HCT116 (cell line): ENCODE results near the gene LRRTM4. TPM values are rescaled to one million over a fixed set of nuclear protein-coding genes. Genes with fewer than 3 reads are reported as not detected.

Experiments used
- ATAC-seq: fragments of 200-7000 bp; cut with Tn5 transposase; 2 replicates; pipeline ENCODE4 v1.9.1; 2020; ENCODE audit warnings: mild to moderate bottlenecking, moderate library complexity
- BruUV-seq: library from RNA; stranded (reverse); fragments of 400-500 nt; replicated peaks from 2 replicates; lab custom pipeline; 2021; lab: Mats Ljungman, UMichigan
- CTCF ChIA-PET: fragments of 300-600 bp; sonication (Branson Sonifier 250); formaldehyde crosslinking; loops from one replicate; lab custom pipeline; 2021; ENCODE audit warnings: antibody characterized with exemption; lab: Charles Lee
- POLR2A ChIA-PET: fragments of 300-600, 350-600 bp; sonication (Branson Sonifier 250); formaldehyde crosslinking; loops from one replicate; lab custom pipeline; 2021; ENCODE audit warnings: antibody characterized with exemption; lab: Charles Lee
- RAD21 ChIA-PET, 2 experiments: fragments of 300-600 bp; sonication (Branson Sonifier 250); formaldehyde crosslinking; loops; one replicate each; lab custom pipeline; 2023; ENCODE audit warnings: low total read pairs in 2 of 2; ENCODE audit not compliant: uncharacterized antibody in 2 of 2, unreplicated experiment in 2 of 2, low non-redundant PET in 1 of 2; lab: Charles Lee
- DNase-seq: peaks from one replicate; pipeline ENCODE4 v3.0.0-alpha.2; 2010; ENCODE audit warnings: low read depth, low spot score
- H2AFZ ChIP-seq: fragments of 200-600 bp; shearing (Covaris generic), sonication (generic); 2 replicates; pipeline ENCODE4 v1.6.1; 2017; ENCODE audit warnings: low read depth, mixed run types, mixed read lengths, antibody characterized with exemption, low read length; ENCODE audit not compliant: poor library complexity, severe bottlenecking
- H3K27ac ChIP-seq: 2 replicates; pipeline ENCODE4 v1.5.1; 2012; ENCODE audit warnings: low read depth, low read length
- H3K27me3 ChIP-seq: fragments of 200-600 bp; sonication (generic); 2 replicates; pipeline ENCODE4 v1.6.1; 2016; ENCODE audit warnings: mixed run types, low read length, mixed read lengths; ENCODE audit not compliant: insufficient read depth
- H3K36me3 ChIP-seq, 2 experiments: fragments of 200-500 bp in 1 of 2; fragments of 200-600 bp in 1 of 2; sonication (Bioruptor generic) in 1 of 2; sonication (generic) in 1 of 2; 2 replicates each; pipeline versions ENCODE4 v1.5.1 to v1.6.1; 2014 to 2016; ENCODE audit warnings: low read length in 2 of 2, inconsistent platforms in 1 of 2, mixed read lengths in 1 of 2, mixed run types in 1 of 2; ENCODE audit not compliant: insufficient read depth in 2 of 2, control insufficient read depth in 1 of 2
- H3K4me1 ChIP-seq, 2 experiments: fragments of 200-600 bp in 1 of 2; sonication (generic) in 1 of 2; 2 replicates each; pipeline versions ENCODE4 v1.5.1 to v1.6.1; 2012 to 2017; ENCODE audit warnings: low read length in 2 of 2, inconsistent platforms in 1 of 2, mild to moderate bottlenecking in 1 of 2, mixed read lengths in 1 of 2, mixed run types in 1 of 2, moderate library complexity in 1 of 2; ENCODE audit not compliant: insufficient read depth in 2 of 2, control insufficient read depth in 1 of 2
- H3K4me2 ChIP-seq: fragments of 200-600 bp; sonication (generic); 2 replicates; pipeline ENCODE4 v1.6.1; 2017; ENCODE audit warnings: mixed run types, low read length, mixed read lengths
- H3K4me3 ChIP-seq, 2 experiments: fragments of 200-600 bp in 1 of 2; sonication (generic) in 1 of 2; replicated peaks in 1 of 2; 2 replicates each; pipeline ENCODE4 v1.5.1; 2011 to 2016; ENCODE audit warnings: low read length in 2 of 2, control low read depth in 1 of 2, low read depth in 1 of 2, mild to moderate bottlenecking in 1 of 2, mixed read lengths in 1 of 2, mixed run types in 1 of 2
- H3K79me2 ChIP-seq: fragments of 200-600 bp; sonication (generic); 2 replicates; pipeline ENCODE4 v1.6.1; 2017; ENCODE audit warnings: mild to moderate bottlenecking, mixed run types, low read length, moderate library complexity, mixed read lengths; ENCODE audit not compliant: insufficient read depth
- H3K9ac ChIP-seq: fragments of 200-600 bp; sonication (generic); 2 replicates; pipeline ENCODE4 v1.6.1; 2016; ENCODE audit warnings: low read length, mixed read lengths
- H3K9me2 ChIP-seq: fragments of 200-600 bp; sonication (generic), shearing (Covaris generic); 2 replicates; pipeline ENCODE4 v1.6.1; 2017; ENCODE audit warnings: mixed run types, mild to moderate bottlenecking, moderate library complexity; ENCODE audit not compliant: insufficient read depth
- H3K9me3 ChIP-seq, 2 experiments: fragments of 200-500 bp in 1 of 2; fragments of 200-600 bp in 1 of 2; sonication (Bioruptor generic) in 1 of 2; sonication (generic) in 1 of 2; 2 replicates each; pipeline ENCODE4 v1.6.1; 2014 to 2017; ENCODE audit warnings: low read length in 2 of 2, mixed read lengths in 2 of 2, inconsistent platforms in 1 of 2, low read depth in 1 of 2, mild to moderate bottlenecking in 1 of 2, mixed run types in 1 of 2, moderate library complexity in 1 of 2; ENCODE audit not compliant: control insufficient read depth in 1 of 2, insufficient read depth in 1 of 2
- H4K20me1 ChIP-seq: fragments of 200-600 bp; sonication (generic), shearing (Covaris generic); 2 replicates; pipeline ENCODE4 v1.6.1; 2017; ENCODE audit warnings: mixed run types, mild to moderate bottlenecking, moderate library complexity; ENCODE audit not compliant: insufficient read depth
- ATF3 ChIP-seq: IDR thresholded peaks from 2 replicates; pipeline ENCODE4 v1.6.1; 2012
- CBX3 ChIP-seq: IDR thresholded peaks from 2 replicates; pipeline ENCODE4 v1.6.1; 2012; ENCODE audit warnings: low read depth
- CTCF ChIP-seq, 3 experiments: fragments of 200-600 bp in 1 of 3; sonication (generic) in 1 of 3; IDR thresholded peaks in 2 of 3; conservative IDR thresholded peaks in 1 of 3; 2 replicates each; pipeline ENCODE4 v1.5.1; 2012 to 2017; ENCODE audit warnings: low read depth in 2 of 3, low read length in 2 of 3, antibody characterized with exemption in 1 of 3, borderline replicate concordance in 1 of 3, control low read depth in 1 of 3, mild to moderate bottlenecking in 1 of 3, mixed read lengths in 1 of 3, mixed run types in 1 of 3, moderate library complexity in 1 of 3; ENCODE audit not compliant: insufficient read depth in 1 of 3
- ELF1 ChIP-seq: IDR thresholded peaks from 2 replicates; pipeline ENCODE4 v1.6.1; 2012; ENCODE audit warnings: low read depth, borderline replicate concordance
- EZH2 ChIP-seq: fragments of 200-600 bp; sonication (generic); IDR thresholded peaks from 2 replicates; pipeline ENCODE4 v1.6.1; 2017; ENCODE audit warnings: antibody characterized with exemption, mixed run types
- EZH2phosphoT487 ChIP-seq: fragments of 200-600 bp; IDR thresholded peaks from 2 replicates; pipeline ENCODE4 v1.6.1; 2018; ENCODE audit warnings: antibody characterized with exemption, borderline replicate concordance
- FOSL1 ChIP-seq: IDR thresholded peaks from 2 replicates; pipeline ENCODE4 v1.6.1; 2012; ENCODE audit warnings: low read depth
- MAX ChIP-seq: IDR thresholded peaks from 2 replicates; pipeline ENCODE4 v1.6.1; 2012
- POLR2A ChIP-seq: IDR thresholded peaks from 2 replicates; pipeline ENCODE4 v1.7.0; 2011; ENCODE audit warnings: borderline replicate concordance; ENCODE audit not compliant: insufficient read depth, insufficient read length; ENCODE audit errors: extremely low read depth
- POLR2AphosphoS5 ChIP-seq: IDR thresholded peaks from 2 replicates; pipeline ENCODE4 v1.6.1; 2011; ENCODE audit warnings: mild to moderate bottlenecking, low read depth, low read length, moderate library complexity
- SRF ChIP-seq: IDR thresholded peaks from 2 replicates; pipeline ENCODE4 v1.6.1; 2012; ENCODE audit warnings: low read depth
- TCF7L2 ChIP-seq: IDR thresholded peaks from 2 replicates; pipeline ENCODE4 v1.7.0; 2011; ENCODE audit warnings: borderline replicate concordance, inconsistent platforms; ENCODE audit not compliant: insufficient read depth, insufficient read length; ENCODE audit errors: extremely low read depth
- YY1 ChIP-seq: IDR thresholded peaks from 2 replicates; pipeline ENCODE4 v1.6.1; 2011; ENCODE audit warnings: low read length, low read depth, moderate library complexity, mild to moderate bottlenecking; ENCODE audit not compliant: insufficient replicate concordance; ENCODE audit errors: extremely low read depth
- ZFX ChIP-seq: fragments of 450-650 bp; IDR thresholded peaks from 2 replicates; pipeline ENCODE4 v1.6.1; 2017
- intact Hi-C: fragments of 100-400 bp; cut with micrococcal nuclease; formaldehyde crosslinking; loops from 2 replicates; pipeline ENCODE4 v1.10.0; 2022
- total RNA-seq: library from RNA; stranded (reverse); gene quantifications from one replicate; pipeline ENCODE4 v1.2.1, GENCODE V29; 2021; ENCODE audit not compliant: unreplicated experiment

LRRTM4 gene
- total RNA-seq, 1 experiment from 2014 or later: 0.25 TPM

- Histone ChIP-seq H3K9me2 (no peaks in the 10 kb centered on the region), H3K9me3 (peaks cover 3 to 4% of the 10 kb centered on the region in 2 experiments; a peak in 2 of 4 replicates)
- no peak for TF ChIP-seq ATF3
- no peak for TF ChIP-seq POLR2A
- TF ChIP-seq CBX3: no peak
- no peak for TF ChIP-seq ZFX
- TF ChIP-seq FOSL1: no peak
- TF ChIP-seq, all 23 proteins: peak for 0
- no peak for DNase-seq
- CTCF ChIA-PET: no interaction called here
- BruUV-seq: no TSS peak
- Histone ChIP-seq H3K4me2 (no peak overlapping the region), H3K27ac (no peak overlapping the region), H2AFZ (no peak overlapping the region), H3K9ac (no peak overlapping the region), H3K4me3 (no peak overlapping the region), H3K4me1 (no peaks in the 10 kb centered on the region), H3K36me3 (no peaks in the 10 kb centered on the region), H3K27me3 (no peaks in the 10 kb centered on the region), H4K20me1 (no peaks in the 10 kb centered on the region), H3K79me2 (no peaks in the 10 kb centered on the region)
- RAD21 ChIA-PET: no interaction called here
- no peak for ATAC-seq
- intact Hi-C loops: no loop called here
- POLR2A ChIA-PET: no interaction called here
These were observed 504.8 kb downstream of the LRRTM4 start for GRCh38 chr2:77017355-77017745.

DNA sequence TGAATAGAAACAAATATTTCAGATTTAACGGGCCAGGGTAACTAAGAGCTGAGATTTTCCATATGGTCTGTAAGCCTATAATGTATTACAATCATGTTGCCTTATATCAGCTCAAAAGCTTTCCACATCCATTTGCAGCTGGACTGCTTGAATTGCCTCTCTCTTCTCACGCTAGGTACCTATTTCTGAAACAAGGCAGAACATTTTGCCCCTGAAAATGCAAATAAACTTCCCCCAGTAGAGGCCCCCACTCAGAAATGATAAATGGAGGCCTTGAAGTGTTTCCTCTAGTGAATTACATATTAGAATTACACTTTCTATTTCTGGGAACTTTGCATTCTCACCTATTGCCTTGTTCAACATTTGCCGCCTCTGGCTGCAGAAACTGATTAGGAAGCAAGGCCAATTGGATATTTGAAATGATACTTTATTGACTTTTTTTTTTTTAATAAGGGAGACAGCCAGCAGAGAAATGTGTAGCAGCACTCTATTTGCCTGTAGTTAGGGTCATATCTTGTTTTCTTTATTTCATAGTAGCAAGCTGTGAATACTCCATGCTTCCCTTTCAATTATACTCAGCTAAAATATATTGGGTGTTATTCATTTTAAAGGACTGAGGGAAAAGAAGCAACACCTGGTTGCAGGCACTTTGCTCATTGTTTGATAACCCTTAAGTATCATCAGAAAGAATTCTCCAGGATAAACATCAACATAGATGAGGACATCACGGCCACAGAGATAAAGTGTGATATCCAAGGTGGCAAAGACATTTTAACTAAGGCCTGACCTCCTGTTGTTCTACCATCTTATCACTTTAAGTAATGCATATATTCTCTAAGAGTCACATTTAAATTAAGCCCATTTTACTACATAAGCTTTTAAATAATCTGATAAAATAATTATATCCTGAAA is 505.5 kb downstream of the LRRTM4 start:
- no peaks in the 10 kb centered on the region for H3K4me1 ChIP-seq
- intact Hi-C loops: no loop called here
- no peak overlapping the region for H3K4me3 ChIP-seq
- no peak for ATAC-seq
- no TSS peak for BruUV-seq
- peaks cover 3 to 4% of the 10 kb centered on the region in 2 experiments; a peak in 2 of 4 replicates for H3K9me3 ChIP-seq
- no peak overlapping the region for H2AFZ ChIP-seq
- RAD21 ChIA-PET: no interaction called here
- CTCF ChIA-PET: no interaction called here
- H3K27me3 ChIP-seq: no peaks in the 10 kb centered on the region
- H3K4me2 ChIP-seq: no peak overlapping the region
- no peaks in the 10 kb centered on the region for H3K36me3 ChIP-seq
- H3K9me2 ChIP-seq: no peaks in the 10 kb centered on the region
- H3K27ac ChIP-seq: no peak overlapping the region
- POLR2A ChIA-PET: no interaction called here
- H3K9ac ChIP-seq: no peak overlapping the region
- no peaks in the 10 kb centered on the region for H3K79me2 ChIP-seq
- no peaks in the 10 kb centered on the region for H4K20me1 ChIP-seq
- DNase-seq: no peak
- no peak for TF ChIP-seq YY1
- no peak for TF ChIP-seq SRF
- TF ChIP-seq EZH2phosphoT487: no peak
- TF ChIP-seq ZFX: no peak
- no peak for TF ChIP-seq MAX
- TF ChIP-seq POLR2AphosphoS5: no peak
- no peak for TF ChIP-seq EZH2
- TF ChIP-seq TCF7L2: no peak
- TF ChIP-seq POLR2A: no peak
- TF ChIP-seq ELF1: no peak
- no peak for TF ChIP-seq CTCF (IDR thresholded peaks at IDR 0.05 in 2 of 3, conservative IDR thresholded peaks at IDR 0.05 in 1 of 3; ENCODE audit: borderline replicate concordance in 1 of 3, insufficient read depth in 1 of 3, low read depth in 2 of 3, low read length in 2 of 3)
